GM12891 (cell line): ENCODE results near the gene EID3.

ENCODE experiments used
- PAX5 ChIP-seq: IDR thresholded peaks from 2 replicates; pipeline ENCODE4 v1.6.1; 2011; ENCODE audit warnings: low read length, moderate library complexity, mild to moderate bottlenecking; ENCODE audit not compliant: insufficient read depth, severe bottlenecking
- POLR2A ChIP-seq: IDR thresholded peaks from 2 replicates; pipeline ENCODE4 v1.6.1; 2011; ENCODE audit warnings: low read depth, low read length, control low read depth
- POLR2AphosphoS5 ChIP-seq: IDR thresholded peaks from 2 replicates; pipeline ENCODE4 v1.6.1; 2011; ENCODE audit warnings: low read depth, low read length, control low read depth
- SPI1 ChIP-seq: IDR thresholded peaks from 2 replicates; pipeline ENCODE4 v1.6.1; 2011; ENCODE audit warnings: low read depth, low read length, control low read depth
- TAF1 ChIP-seq: IDR thresholded peaks from 2 replicates; pipeline ENCODE4 v1.6.1; 2011; ENCODE audit warnings: low read depth, low read length, control low read depth

DNA sequence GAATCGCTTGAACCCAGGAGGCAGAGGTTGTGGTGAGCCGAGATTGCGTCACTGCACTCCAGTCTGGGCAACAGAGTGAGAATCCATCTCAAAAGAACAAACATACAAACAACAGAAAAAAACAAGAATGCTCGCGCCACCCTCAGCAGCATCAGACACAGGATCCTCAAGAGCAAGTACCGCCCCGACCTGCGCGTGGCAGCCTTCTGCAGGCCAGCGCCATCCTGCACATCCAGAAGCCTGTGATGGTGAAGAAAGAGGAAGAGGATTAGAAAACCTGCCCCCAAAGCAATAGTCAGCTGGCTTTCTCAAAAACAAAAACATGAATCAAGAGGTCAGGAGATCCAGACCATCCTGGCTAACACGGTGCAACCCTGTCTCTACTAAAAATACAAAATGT, 30.0 kb upstream of the EID3 start:
- TF ChIP-seq POLR2AphosphoS5 (no peak), POLR2A (no peak), PAX5 (no peak), TAF1 (no peak), SPI1 (no peak)
